ENCODE results near the gene POU3F2. TPM values are rescaled to one million over a fixed set of nuclear protein-coding genes. Genes with fewer than 3 reads are reported as not detected.
A peak's percentile ranks its signal among the peaks of the same experiment; 100 is the strongest.

Gene POU3F2
- total RNA-seq, result not detected in 2 replicates

DNA sequence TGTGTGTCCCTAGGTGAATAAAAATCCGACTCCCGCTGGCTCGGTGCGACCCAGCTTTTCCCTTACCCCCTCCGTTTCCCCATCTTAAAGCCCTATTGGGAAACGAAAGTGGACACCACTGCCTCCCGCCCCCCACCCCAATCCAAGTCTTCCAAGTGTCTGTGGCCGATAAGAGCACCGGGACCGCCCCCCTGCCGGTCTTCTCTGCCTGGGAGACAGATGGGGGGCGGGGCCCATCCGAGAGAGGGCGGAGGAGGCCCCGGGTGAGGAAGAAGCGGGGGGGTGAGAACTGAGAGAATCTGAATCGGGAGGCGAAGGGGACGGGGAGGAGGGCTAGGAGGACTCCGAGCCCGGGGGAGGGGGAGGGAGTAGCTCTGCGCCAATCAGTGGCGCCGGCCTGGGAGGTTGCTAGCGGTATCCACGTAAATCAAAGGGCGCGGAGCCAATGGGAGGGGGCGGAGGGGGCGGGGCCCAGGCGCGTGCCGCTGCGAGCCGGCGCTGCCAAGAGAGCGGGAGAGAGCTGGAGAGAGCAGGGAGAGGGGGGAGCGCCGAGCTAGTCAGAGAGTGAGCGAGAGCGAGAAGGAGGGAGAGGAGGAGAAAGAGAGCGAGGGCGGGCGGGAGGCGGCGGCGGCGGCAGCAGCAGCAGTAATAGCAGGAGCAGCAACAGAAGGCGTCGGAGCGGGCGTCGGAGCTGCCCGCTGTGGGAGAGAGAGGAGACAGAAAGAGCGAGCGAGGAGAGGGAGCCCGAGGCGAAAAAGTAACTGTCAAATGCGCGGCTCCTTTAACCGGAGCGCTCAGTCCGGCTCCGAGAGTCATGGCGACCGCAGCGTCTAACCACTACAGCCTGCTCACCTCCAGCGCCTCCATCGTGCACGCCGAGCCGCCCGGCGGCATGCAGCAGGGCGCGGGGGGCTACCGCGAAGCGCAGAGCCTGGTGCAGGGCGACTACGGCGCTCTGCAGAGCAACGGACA is at the start of gene POU3F2:
Gene POU3F2 (plus strand): TSS at position 515 of the 972 bp plus-strand sequence. CDS start 300 bp downstream, at position 815.
- Histone ChIP-seq H3K27me3 (ENCODE audit: control insufficient read depth, insufficient read depth, low read length) (peaks cover 82% of the 10 kb centered on the region), H3K36me3 (ENCODE audit: control insufficient read depth, insufficient read depth, low read length) (no peaks in the 10 kb centered on the region), H3K4me3 (ENCODE audit: low read depth, low read length) (peak within 1 kb of the TSS; percentile 38)
- no peak for TF ChIP-seq CTCF (IDR thresholded peaks at IDR 0.05; ENCODE audit: insufficient read depth, low read length, poor library complexity, severe bottlenecking)
- peak; percentile 23 for DNase-seq (ENCODE audit: low read depth)

- no peaks in the 10 kb centered on the region for H3K36me3 ChIP-seq (ENCODE audit: control insufficient read depth, insufficient read depth, low read length)
- no peak for TF ChIP-seq CTCF (IDR thresholded peaks at IDR 0.05; ENCODE audit: insufficient read depth, low read length, poor library complexity, severe bottlenecking)
- peaks cover 3% of the 10 kb centered on the region for H3K27me3 ChIP-seq (ENCODE audit: control insufficient read depth, insufficient read depth, low read length)
- no peak for DNase-seq (ENCODE audit: low read depth)
- no peak overlapping the region for H3K4me3 ChIP-seq (ENCODE audit: low read depth, low read length)
These were observed 46.9 kb upstream of the POU3F2 start for GRCh38 chr6:98787435-98787834.

- peaks cover 3% of the 10 kb centered on the region for H3K27me3 ChIP-seq (ENCODE audit: control insufficient read depth, insufficient read depth, low read length)
- H3K36me3 ChIP-seq (ENCODE audit: control insufficient read depth, insufficient read depth, low read length), result no peaks in the 10 kb centered on the region
- no peak for TF ChIP-seq CTCF (IDR thresholded peaks at IDR 0.05; ENCODE audit: insufficient read depth, low read length, poor library complexity, severe bottlenecking)
- no peak overlapping the region for H3K4me3 ChIP-seq (ENCODE audit: low read depth, low read length)
- no peak for DNase-seq (ENCODE audit: low read depth)
These were observed 46.4 kb upstream of the POU3F2 start for GRCh38 chr6:98787961-98788360.

DNA sequence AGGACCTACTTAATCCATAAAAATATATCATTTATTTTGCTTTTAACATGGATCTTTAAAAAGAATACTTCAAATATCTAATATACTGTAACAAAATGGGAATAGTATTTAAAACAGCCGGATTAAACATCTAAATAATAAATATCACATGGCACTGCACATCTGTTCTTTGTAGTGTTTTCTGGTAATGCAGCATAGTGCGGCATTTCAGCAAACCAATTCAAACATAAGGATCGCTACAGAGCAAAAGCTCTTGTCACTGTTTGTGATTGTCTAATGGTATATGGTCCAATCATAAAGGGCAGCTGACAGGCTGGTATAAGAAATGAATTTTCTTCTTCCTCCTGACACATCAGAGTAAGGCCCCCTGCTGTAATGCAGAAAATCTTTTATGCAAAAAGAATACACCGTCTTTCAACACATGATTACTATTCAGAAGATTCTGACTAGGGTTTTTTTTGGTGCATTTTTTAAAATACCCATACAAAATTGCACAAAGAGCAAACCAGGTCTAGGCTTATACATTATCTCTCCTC is 40.0 kb upstream of the POU3F2 start:
- no peak for TF ChIP-seq CTCF (IDR thresholded peaks at IDR 0.05; ENCODE audit: insufficient read depth, low read length, poor library complexity, severe bottlenecking)
- Histone ChIP-seq H3K36me3 (ENCODE audit: control insufficient read depth, insufficient read depth, low read length) (no peaks in the 10 kb centered on the region), H3K27me3 (ENCODE audit: control insufficient read depth, insufficient read depth, low read length) (no peaks in the 10 kb centered on the region), H3K4me3 (ENCODE audit: low read depth, low read length) (no peak overlapping the region)
- no peak for DNase-seq (ENCODE audit: low read depth)

DNA sequence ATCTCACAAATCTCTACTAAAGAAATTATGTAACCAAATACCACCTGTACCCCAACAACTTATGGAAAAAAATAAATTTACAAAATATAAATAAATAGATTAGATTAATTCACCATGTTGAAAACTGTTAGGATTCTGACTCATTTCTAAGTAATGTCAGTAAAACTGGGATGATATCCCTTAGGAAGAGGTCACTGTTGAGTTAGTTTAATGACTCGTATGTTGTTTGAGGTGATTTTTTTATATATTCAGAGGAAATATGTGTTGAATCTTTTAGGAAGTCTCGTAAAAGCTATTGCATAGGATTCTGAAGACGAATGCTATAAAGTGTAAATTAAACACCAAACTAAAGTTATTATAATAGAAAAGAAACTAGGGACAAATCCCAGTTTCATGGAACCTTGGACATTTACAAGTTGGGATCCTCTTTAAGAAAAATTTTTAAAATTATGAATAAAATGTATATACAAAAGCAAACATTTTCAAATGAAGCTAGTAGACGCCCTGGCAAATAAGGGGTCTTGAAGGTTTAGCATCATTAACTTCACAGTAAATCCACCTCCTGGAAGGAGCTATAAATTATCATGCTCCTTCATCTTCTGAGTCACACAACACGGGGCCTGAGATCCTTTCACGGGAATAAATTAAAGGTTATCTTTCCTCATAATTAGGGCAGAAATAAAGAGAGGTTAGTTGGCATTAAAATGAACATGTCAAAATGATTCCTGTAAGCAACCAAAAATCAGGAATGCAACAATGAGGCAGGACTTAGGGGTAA is 37.0 kb upstream of the POU3F2 start:
- no peaks in the 10 kb centered on the region for H3K27me3 ChIP-seq (ENCODE audit: control insufficient read depth, insufficient read depth, low read length)
- no peak for TF ChIP-seq CTCF (IDR thresholded peaks at IDR 0.05; ENCODE audit: insufficient read depth, low read length, poor library complexity, severe bottlenecking)

More for the DNA sequence above, 37.0 kb upstream of the POU3F2 start:
- no peaks in the 10 kb centered on the region for H3K36me3 ChIP-seq (ENCODE audit: control insufficient read depth, insufficient read depth, low read length)
- no peak for DNase-seq (ENCODE audit: low read depth)
- no peak overlapping the region for H3K4me3 ChIP-seq (ENCODE audit: low read depth, low read length)

All from kidney epithelial cell (primary cell).